ENCODE measurements around the gene ABLIM1.

Gene ABLIM1

GRCh38 chr10:114631666-114632417, 26.2 kb downstream of the ABLIM1 start (continued):
- no peak for TF ChIP-seq PRDM4 (tag by site-specific recombination; IDR thresholded peaks at IDR 0.05)
- TF ChIP-seq, protein P1, sequence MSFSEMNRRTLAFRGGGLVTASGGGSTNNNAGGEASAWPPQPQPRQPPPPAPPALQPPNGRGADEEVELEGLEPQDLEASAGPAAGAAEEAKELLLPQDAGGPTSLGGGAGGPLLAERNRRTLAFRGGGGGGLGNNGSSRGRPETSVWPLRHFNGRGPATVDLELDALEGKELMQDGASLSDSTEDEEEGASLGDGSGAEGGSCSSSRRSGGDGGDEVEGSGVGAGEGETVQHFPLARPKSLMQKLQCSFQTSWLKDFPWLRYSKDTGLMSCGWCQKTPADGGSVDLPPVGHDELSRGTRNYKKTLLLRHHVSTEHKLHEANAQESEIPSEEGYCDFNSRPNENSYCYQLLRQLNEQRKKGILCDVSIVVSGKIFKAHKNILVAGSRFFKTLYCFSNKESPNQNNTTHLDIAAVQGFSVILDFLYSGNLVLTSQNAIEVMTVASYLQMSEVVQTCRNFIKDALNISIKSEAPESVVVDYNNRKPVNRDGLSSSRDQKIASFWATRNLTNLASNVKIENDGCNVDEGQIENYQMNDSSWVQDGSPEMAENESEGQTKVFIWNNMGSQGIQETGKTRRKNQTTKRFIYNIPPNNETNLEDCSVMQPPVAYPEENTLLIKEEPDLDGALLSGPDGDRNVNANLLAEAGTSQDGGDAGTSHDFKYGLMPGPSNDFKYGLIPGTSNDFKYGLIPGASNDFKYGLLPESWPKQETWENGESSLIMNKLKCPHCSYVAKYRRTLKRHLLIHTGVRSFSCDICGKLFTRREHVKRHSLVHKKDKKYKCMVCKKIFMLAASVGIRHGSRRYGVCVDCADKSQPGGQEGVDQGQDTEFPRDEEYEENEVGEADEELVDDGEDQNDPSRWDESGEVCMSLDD (tag by site-specific recombination; IDR thresholded peaks at IDR 0.05) = no peak
- no peak for TF ChIP-seq HOXC10 (CRISPR knock-in tag; IDR thresholded peaks at IDR 0.05)
- TF ChIP-seq ZNF701 (tag by site-specific recombination; IDR thresholded peaks at IDR 0.05) = no peak
- no peak for TF ChIP-seq ZNF433 (tag by site-specific recombination; IDR thresholded peaks at IDR 0.05; ENCODE audit: low read depth)
- TF ChIP-seq, protein P2, sequence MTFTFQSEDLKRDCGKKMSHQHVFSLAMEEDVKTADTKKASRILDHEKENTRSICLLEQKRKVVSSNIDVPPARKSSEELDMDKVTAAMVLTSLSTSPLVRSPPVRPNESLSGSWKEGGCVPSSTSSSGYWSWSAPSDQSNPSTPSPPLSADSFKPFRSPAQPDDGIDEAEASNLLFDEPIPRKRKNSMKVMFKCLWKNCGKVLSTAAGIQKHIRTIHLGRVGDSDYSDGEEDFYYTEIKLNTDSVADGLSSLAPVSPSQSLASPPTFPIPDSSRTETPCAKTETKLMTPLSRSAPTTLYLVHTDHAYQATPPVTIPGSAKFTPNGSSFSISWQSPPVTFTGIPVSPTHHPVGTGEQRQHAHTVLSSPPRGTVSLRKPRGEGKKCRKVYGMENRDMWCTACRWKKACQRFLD (tag by site-specific recombination; IDR thresholded peaks at IDR 0.05) = no peak
- TF ChIP-seq ZNF777 (tag by site-specific recombination; IDR thresholded peaks at IDR 0.05; ENCODE audit: borderline replicate concordance) = no peak
- peak; percentile 79; the same call in 1 of the 2 replicates for TF ChIP-seq ZBTB44 (tag by site-specific recombination; IDR thresholded peaks at IDR 0.05)
- no peak for TF ChIP-seq PBX3 (CRISPR knock-in tag; IDR thresholded peaks at IDR 0.05)
- no peak for TF ChIP-seq ZNF114 (tag by site-specific recombination; IDR thresholded peaks at IDR 0.05)
- TF ChIP-seq SCRT2 (tag by site-specific recombination; IDR thresholded peaks at IDR 0.05) = no peak
- TF ChIP-seq BCL6B (tag by site-specific recombination; IDR thresholded peaks at IDR 0.05) = no peak
- TF ChIP-seq, protein P3, sequence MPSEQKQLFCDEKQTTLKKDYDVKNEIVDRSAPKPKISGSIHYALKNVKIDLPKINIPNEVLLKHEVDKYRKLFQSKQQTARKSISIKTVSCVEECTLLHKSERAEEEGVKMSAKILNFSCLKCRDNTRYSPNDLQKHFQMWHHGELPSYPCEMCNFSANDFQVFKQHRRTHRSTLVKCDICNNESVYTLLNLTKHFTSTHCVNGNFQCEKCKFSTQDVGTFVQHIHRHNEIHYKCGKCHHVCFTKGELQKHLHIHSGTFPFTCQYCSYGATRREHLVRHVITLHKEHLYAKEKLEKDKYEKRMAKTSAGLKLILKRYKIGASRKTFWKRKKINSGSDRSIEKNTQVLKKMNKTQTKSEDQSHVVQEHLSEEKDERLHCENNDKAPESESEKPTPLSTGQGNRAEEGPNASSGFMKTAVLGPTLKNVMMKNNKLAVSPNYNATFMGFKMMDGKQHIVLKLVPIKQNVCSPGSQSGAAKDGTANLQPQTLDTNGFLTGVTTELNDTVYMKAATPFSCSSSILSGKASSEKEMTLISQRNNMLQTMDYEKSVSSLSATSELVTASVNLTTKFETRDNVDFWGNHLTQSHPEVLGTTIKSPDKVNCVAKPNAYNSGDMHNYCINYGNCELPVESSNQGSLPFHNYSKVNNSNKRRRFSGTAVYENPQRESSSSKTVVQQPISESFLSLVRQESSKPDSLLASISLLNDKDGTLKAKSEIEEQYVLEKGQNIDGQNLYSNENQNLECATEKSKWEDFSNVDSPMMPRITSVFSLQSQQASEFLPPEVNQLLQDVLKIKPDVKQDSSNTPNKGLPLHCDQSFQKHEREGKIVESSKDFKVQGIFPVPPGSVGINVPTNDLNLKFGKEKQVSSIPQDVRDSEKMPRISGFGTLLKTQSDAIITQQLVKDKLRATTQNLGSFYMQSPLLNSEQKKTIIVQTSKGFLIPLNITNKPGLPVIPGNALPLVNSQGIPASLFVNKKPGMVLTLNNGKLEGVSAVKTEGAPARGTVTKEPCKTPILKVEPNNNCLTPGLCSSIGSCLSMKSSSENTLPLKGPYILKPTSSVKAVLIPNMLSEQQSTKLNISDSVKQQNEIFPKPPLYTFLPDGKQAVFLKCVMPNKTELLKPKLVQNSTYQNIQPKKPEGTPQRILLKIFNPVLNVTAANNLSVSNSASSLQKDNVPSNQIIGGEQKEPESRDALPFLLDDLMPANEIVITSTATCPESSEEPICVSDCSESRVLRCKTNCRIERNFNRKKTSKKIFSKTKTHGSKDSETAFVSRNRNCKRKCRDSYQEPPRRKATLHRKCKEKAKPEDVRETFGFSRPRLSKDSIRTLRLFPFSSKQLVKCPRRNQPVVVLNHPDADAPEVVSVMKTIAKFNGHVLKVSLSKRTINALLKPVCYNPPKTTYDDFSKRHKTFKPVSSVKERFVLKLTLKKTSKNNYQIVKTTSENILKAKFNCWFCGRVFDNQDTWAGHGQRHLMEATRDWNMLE (tag by site-specific recombination; conservative IDR thresholded peaks at IDR 0.05; ENCODE audit: low read depth) = no peak
- no peak for TF ChIP-seq ZSCAN5A (tag by site-specific recombination; IDR thresholded peaks at IDR 0.05)
- TF ChIP-seq ZNF837 (tag by site-specific recombination; IDR thresholded peaks at IDR 0.05) = no peak
- TF ChIP-seq, protein P4, sequence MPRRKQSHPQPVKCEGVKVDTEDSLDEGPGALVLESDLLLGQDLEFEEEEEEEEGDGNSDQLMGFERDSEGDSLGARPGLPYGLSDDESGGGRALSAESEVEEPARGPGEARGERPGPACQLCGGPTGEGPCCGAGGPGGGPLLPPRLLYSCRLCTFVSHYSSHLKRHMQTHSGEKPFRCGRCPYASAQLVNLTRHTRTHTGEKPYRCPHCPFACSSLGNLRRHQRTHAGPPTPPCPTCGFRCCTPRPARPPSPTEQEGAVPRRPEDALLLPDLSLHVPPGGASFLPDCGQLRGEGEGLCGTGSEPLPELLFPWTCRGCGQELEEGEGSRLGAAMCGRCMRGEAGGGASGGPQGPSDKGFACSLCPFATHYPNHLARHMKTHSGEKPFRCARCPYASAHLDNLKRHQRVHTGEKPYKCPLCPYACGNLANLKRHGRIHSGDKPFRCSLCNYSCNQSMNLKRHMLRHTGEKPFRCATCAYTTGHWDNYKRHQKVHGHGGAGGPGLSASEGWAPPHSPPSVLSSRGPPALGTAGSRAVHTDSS (tag by site-specific recombination; IDR thresholded peaks at IDR 0.05) = no peak
- TF ChIP-seq ZNF18 (tag by site-specific recombination; IDR thresholded peaks at IDR 0.05) = no peak
